ENCODE results near the gene DZIP1.

DNA sequence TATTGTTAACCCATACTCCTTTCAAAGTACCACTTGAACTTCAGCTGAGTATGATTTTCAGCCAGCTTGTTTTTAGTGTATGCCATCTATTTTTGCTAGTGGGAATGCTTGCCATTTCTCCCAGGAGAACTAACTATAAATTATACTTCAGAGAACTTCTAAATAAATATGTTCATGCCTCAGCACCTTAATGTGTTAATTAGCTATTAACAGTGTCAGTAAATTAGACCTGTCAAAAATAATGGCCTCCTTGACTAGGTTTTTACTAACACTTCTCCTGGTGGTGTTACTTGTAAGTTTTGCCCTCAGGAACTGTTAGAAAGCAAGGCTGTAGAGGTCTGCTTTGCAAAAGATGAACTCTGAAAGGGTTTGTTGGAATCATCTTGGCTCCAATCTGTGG is 87.5 kb downstream of the DZIP1 start:
- TF ChIP-seq, protein P1, sequence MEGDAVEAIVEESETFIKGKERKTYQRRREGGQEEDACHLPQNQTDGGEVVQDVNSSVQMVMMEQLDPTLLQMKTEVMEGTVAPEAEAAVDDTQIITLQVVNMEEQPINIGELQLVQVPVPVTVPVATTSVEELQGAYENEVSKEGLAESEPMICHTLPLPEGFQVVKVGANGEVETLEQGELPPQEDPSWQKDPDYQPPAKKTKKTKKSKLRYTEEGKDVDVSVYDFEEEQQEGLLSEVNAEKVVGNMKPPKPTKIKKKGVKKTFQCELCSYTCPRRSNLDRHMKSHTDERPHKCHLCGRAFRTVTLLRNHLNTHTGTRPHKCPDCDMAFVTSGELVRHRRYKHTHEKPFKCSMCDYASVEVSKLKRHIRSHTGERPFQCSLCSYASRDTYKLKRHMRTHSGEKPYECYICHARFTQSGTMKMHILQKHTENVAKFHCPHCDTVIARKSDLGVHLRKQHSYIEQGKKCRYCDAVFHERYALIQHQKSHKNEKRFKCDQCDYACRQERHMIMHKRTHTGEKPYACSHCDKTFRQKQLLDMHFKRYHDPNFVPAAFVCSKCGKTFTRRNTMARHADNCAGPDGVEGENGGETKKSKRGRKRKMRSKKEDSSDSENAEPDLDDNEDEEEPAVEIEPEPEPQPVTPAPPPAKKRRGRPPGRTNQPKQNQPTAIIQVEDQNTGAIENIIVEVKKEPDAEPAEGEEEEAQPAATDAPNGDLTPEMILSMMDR (IDR thresholded peaks at IDR 0.05): no peak
- TF ChIP-seq EZH2 (IDR thresholded peaks at IDR 0.05; ENCODE audit: borderline replicate concordance, insufficient read depth, low read depth, low read length, poor library complexity, severe bottlenecking): no peak
